Panc1 (cell line): Measurements from ENCODE around the gene CD4.

Source experiments
- TF ChIP-seq, protein P1 (sequence below): fragments of 450-650 bp; IDR thresholded peaks from 2 replicates; pipeline ENCODE4 v1.5.1; 2017; ENCODE audit warnings: mild to moderate bottlenecking
- TF ChIP-seq, protein P2 (sequence below), 2 experiments: IDR thresholded peaks; 2 replicates each; pipeline ENCODE4 v1.6.1; 2011 to 2012; ENCODE audit warnings: low read depth in 2 of 2, control low read depth in 1 of 2, low read length in 1 of 2, mild to moderate bottlenecking in 1 of 2, moderate library complexity in 1 of 2; ENCODE audit not compliant: insufficient read depth in 1 of 2

DNA sequence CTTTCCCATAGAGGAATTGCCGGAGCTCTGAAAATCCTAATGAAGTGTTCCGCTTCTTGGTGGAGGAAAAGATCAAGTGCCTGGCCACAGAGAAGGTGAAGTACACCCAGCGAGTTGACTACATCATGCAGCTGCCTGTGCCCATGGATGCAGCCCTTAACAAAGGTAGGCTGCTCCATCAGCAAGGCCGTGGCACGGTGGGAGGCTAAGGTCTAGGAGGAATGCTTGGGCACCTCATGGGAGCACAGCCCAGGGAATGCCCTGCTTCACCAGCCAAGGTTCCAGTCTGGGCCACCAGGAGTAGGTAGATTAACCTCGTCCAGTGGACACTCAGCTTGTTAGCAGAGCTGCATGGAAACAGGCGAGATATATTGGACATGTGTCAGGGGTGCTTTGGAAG, 71.6 kb downstream of the CD4 start:
- TF ChIP-seq, protein P1, sequence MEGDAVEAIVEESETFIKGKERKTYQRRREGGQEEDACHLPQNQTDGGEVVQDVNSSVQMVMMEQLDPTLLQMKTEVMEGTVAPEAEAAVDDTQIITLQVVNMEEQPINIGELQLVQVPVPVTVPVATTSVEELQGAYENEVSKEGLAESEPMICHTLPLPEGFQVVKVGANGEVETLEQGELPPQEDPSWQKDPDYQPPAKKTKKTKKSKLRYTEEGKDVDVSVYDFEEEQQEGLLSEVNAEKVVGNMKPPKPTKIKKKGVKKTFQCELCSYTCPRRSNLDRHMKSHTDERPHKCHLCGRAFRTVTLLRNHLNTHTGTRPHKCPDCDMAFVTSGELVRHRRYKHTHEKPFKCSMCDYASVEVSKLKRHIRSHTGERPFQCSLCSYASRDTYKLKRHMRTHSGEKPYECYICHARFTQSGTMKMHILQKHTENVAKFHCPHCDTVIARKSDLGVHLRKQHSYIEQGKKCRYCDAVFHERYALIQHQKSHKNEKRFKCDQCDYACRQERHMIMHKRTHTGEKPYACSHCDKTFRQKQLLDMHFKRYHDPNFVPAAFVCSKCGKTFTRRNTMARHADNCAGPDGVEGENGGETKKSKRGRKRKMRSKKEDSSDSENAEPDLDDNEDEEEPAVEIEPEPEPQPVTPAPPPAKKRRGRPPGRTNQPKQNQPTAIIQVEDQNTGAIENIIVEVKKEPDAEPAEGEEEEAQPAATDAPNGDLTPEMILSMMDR, result no peak
- TF ChIP-seq, protein P2, sequence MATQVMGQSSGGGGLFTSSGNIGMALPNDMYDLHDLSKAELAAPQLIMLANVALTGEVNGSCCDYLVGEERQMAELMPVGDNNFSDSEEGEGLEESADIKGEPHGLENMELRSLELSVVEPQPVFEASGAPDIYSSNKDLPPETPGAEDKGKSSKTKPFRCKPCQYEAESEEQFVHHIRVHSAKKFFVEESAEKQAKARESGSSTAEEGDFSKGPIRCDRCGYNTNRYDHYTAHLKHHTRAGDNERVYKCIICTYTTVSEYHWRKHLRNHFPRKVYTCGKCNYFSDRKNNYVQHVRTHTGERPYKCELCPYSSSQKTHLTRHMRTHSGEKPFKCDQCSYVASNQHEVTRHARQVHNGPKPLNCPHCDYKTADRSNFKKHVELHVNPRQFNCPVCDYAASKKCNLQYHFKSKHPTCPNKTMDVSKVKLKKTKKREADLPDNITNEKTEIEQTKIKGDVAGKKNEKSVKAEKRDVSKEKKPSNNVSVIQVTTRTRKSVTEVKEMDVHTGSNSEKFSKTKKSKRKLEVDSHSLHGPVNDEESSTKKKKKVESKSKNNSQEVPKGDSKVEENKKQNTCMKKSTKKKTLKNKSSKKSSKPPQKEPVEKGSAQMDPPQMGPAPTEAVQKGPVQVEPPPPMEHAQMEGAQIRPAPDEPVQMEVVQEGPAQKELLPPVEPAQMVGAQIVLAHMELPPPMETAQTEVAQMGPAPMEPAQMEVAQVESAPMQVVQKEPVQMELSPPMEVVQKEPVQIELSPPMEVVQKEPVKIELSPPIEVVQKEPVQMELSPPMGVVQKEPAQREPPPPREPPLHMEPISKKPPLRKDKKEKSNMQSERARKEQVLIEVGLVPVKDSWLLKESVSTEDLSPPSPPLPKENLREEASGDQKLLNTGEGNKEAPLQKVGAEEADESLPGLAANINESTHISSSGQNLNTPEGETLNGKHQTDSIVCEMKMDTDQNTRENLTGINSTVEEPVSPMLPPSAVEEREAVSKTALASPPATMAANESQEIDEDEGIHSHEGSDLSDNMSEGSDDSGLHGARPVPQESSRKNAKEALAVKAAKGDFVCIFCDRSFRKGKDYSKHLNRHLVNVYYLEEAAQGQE (IDR thresholded peaks at IDR 0.05; ENCODE audit: insufficient read depth in 1 of 2, low read depth in 2 of 2, low read length in 1 of 2), result no peak
